ENCODE data around the gene SIAH3. TPM values are rescaled to one million over a fixed set of nuclear protein-coding genes. Genes with fewer than 3 reads are reported as not detected.

The SIAH3 gene
- polyA plus RNA-seq, 3 donors, result not detected

DNA sequence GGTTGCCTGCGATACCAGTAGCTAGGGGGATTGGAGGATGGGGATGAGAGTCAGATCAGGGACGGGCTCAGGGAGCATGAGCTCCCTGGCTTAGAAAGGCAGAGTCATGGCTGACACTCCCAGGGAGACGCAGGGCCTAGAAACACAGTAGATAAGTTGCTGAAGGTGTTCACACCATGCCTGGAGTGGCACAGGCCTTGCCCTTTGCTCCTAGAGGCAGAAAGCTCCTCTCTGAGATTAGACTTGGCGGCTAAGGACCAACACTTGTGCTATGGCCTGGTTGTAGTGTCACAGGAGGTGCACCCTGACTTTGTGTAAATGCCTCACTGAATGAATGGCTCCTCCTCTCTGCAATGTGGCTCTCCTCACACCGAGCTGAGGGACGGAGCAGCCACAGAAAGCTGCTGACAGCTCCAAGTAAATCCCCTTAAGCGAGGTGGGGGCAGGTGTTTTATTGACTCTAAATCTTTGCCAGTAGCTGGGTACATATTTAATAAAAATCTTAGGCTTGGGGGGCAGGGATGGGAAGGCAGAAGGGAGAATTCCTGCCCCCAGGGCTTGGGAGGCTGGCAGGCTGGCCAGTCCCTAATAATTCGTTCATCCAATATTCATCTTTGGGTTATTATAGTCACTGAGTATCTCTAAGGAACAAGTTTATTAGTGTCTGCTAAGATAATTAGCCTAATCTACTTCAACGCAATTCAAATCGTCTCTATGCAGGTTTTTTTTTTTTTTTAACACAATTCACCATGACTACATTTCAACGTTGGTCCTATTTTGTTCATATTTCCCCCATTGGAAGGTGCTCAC lies 54.9 kb downstream of the SIAH3 start:
- 78 to 90% (median 85%) methylated on average over 11 of the region's 11 CpGs for WGBS, 3 donors
- H3K27ac ChIP-seq (ENCODE audit: low read depth, low read length), result no peak overlapping the region

DNA sequence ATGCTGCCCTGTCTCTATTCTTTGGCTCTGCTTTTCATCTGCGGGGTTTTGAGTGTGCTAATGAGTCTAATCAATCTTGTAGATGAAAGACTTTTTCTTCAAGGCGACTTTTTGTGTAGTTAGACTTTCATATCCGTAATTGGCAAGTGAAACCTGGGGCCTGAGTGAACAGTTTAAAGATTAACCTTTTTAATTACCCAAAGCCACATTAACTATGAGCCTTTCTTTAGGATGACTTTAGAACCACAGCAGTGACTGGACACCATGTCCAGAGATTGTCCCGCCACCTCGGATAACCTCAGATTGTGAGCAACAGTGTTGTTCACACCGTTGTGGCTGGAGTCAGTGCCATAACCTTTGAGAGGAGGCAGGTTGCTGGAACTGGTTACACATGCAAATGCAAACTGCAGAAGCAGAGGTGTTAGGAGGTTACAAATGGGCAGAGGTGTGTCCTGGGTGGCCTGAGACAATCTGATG lies 58.7 kb downstream of the SIAH3 start:
- no peak overlapping the region for H3K27ac ChIP-seq (ENCODE audit: low read depth, low read length)
- WGBS, 3 donors, result 33 to 82% (median 65%) methylated on average over 6 of the region's 6 CpGs

DNA sequence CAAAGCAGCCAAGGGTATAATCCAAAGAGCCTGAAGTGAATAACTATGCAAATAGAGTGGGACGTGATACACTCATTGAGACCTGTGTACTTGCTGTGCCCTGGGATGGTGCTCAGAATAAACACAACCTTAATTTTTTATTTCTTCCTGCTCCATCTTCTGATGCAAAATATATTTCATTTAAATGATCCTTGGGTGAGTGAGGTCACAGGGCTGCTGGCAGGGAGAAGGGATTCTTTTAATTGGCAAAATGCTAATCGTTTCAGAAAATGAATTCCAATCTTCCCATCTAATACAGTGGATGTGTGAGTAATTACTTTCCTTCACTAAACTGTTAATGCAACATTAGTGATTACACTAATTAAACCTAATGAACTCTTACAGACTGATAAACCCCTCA lies 63.5 kb downstream of the SIAH3 start:
- WGBS, 3 donors, result 80 to 90% (median 89%) methylated on average over 2 of the region's 2 CpGs
- H3K27ac ChIP-seq (ENCODE audit: low read depth, low read length), result no peak overlapping the region

DNA sequence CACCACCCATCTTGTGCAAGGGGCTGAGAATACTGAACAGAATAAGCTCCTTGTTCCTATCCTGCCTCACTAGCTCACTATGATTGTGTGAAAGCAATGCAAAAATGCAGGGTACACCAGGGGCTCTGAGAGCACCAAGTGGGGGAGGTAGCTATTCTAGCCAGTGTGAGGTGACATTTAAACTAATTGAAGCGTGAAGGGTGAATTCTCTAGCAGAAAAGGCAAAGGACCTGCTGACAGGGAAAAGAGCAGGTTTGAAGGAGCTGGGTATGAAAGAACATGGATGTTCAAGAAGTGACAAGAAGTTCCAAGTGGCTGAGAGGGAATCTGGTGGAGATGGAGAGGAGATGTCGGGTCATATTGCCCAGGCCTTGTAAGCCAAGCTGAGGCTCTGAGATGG lies 64.2 kb downstream of the SIAH3 start:
- H3K27ac ChIP-seq (ENCODE audit: low read depth, low read length), result no peak overlapping the region
- WGBS, 3 donors, result 96 to 98% (median 98%) methylated on average over 2 of the region's 2 CpGs

DNA sequence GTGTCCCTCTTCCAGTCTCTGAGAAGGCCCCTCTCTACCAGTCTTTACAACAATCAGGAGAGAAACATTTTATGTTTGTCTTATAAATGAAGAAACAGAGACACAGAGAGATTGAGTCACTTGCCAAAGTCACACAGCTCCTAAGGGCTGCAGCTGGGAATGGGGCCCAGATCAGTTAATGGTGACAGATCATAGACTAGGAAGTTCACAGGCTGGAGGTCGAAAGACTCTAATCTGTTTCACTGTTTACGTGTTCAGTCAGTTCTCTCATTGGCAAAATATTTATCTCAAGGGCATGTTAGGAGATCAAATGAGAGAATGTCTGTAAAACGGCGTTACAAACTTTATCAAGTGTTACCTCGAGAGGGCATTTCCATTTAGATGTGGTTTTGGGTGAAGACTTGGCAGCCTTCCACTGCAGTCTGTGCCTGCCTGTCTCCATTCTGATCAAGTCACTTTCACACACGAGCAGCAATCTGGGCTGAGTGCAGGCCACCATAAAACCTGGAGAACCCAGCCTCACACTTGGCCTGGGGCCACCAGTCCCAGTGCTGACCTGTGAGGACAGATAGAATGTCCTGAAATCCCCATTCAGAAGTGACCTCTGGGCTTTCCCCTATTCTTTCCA lies 65.1 kb downstream of the SIAH3 start:
- 19 to 51% (median 45%) methylated on average over 6 of the region's 6 CpGs for WGBS, 3 donors
- H3K27ac ChIP-seq (ENCODE audit: low read depth, low read length), result no peak overlapping the region

DNA sequence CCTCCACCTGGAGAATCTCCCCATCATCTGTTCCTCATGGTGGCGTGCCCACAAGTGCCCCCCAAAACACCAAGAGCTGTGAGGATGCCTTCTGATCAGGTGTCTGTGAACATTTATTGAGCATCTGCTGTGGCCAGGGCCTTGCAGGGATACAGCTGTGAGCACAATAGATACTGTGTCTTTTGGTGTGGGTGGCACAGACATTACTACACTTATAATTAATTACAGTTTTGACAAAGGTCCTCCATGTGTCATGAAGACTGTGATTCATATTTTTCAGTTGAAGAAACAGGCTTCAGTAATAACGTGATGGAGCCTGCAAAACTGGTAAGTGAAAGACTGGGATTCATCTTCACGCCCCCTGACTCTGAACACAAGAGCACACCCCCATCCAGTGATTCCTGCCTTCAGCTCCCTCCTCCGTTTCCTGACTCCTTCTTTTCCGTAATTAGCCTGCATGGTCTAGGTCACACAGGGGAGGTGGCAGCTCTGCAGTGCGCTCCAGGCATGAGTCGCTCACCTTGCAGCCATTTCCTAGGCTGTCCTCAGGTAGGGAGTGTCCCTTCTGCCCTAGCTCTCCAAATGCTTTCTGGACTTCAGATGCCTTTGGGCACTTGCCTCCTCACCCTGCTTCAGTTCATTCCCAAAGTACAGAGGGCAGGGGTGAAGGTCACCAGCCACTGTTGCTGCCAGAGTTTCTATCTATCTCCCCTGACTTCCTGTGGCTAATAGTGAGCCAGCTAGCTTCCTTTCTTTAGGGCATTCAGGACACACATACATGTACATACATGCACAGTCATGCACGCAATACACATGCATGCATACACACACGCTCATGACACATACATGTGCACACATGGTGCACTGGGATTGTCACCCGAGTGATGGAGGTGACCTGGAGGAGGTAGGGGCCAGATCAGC lies 66.5 kb downstream of the SIAH3 start:
- WGBS, 3 donors, result 78 to 85% (median 81%) methylated on average over 10 of the region's 10 CpGs
- H3K27ac ChIP-seq (ENCODE audit: low read depth, low read length), result no peak overlapping the region

DNA sequence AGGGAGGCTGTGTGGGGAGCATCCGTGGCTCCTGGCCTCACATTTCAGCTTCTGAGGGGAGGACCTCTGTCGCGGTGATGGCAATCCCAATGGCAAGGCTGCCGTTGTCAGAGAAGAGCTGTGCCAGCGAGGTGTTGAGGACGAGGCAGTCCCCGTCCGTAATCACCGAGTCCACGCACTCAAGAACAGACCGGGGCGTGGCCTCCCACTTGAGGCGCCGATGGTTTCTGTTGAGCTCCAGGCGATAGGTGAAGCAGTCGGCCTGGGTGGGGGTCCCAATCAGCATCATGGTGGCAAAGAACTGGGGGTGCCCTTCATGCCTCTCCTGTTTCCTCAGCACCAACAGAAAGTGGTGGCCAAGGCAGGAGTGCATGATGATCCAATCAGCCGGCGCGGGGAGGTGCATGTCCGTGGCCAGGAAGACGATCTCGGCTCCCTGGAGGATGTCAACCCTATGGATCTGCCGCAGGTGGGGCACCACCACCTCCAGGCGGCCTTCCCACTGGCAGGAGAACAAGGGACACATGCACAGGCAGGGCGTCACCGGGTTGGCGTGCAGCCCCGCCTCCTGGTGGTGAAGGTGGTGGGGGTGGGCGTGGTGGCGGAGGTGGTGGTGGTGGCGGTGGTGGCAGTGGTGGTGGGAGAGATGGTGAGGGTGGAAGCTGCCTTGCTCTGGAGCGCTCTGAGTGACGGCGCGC lies 68.1 kb downstream of the SIAH3 start:
- no peak overlapping the region for H3K27ac ChIP-seq (ENCODE audit: low read depth, low read length)
- 95 to 98% (median 96%) methylated on average over 35 of the region's 35 CpGs for WGBS, 3 donors

DNA sequence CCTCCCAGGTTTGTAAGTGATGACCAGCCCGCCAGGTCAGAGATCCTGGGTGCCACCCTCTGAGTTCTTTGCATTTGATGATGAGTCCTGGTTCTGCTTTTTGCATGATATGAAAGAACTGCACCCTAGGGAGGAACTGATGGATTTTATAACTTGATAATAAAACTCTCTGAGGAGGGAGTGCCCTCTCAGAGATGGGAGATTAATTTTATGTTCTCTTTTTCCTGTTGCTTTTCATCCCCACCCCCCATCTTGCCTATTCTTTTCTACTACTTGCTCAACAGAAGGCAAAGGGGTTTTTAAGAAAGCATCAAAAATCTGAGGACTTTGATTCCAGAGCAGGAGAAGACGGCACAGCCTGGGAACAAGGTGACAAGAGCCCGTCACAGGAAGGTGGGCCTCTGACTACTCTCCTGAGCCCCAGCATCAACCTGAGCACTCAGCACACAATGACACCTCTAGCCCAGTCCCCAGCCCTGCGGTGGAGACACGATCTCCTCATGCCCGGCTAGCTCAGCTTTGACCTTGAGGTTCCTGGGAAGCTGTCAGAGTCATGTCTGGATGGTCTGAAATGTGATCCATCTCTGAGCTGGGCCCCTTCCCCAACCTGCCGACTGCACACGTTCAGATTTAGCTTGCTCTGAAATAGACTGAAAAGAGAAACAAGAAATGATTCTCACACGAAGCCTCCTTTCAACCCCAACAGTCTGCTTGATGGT lies 69.1 kb downstream of the SIAH3 start:
- no peak overlapping the region for H3K27ac ChIP-seq (ENCODE audit: low read depth, low read length)
- 50 to 78% (median 67%) methylated on average over 9 of the region's 9 CpGs for WGBS, 3 donors

DNA sequence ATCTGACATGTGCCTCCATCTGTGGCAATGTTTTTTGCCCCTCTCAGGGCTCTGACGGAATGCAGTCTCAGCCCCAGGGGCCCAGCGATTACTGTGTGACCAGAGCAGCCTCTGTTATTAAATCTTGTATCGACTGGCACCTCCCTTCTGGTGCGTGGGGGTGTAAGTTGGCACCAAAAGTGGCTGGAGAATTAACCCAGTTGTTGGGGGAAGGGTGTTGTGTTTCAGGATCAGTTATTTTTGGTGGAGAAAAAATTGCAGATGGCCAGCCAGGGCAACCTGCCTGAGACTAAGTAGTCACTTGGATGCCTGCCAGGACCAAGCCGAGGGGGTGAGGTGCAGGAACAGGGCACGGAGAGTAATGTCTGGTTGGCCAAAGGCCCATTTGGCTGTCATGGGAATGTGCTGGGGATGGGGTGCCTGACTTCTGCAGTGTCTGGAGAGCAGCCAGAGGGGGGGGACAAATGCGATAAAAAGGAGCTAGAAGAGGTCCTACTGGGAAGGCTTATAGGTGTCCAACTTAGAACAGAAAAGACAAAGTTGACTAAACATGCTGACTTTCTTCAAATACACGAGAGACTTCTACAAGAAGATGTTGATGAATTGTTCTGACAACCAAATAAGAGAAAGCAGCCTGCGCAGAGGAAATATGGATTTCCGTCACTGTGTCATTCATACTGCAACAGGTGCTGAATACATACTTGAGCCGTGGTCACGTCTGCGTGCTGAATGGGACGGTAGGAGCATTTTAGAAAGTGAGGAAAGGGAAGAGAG lies 69.8 kb downstream of the SIAH3 start:
- WGBS, 3 donors, result 35 to 51% (median 40%) methylated on average over 14 of the region's 14 CpGs
- H3K27ac ChIP-seq (ENCODE audit: low read depth, low read length), result no peak overlapping the region

DNA sequence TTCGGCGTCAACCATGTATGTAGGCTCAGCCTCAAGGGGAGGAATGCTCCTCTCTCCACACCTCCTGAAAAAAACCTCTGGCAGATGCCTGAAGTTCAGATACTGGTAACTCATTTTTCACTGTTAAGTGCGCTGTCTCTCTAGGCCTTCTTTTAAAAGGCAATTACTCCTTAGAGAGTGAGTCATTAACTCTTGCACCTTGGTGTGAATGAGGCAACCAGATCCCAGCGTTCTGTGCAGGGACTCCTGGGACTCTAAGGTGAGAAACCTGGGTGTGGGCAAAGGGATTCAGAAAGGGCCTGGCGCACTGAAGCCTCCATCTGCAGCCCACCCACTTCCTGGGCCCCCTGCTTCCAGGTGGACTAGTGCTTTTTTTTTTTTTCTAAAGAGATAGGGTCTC lies 71.7 kb downstream of the SIAH3 start:
- WGBS, 3 donors, result 85 to 93% (median 86%) methylated on average over 5 of the region's 5 CpGs
- no peak overlapping the region for H3K27ac ChIP-seq (ENCODE audit: low read depth, low read length)

DNA sequence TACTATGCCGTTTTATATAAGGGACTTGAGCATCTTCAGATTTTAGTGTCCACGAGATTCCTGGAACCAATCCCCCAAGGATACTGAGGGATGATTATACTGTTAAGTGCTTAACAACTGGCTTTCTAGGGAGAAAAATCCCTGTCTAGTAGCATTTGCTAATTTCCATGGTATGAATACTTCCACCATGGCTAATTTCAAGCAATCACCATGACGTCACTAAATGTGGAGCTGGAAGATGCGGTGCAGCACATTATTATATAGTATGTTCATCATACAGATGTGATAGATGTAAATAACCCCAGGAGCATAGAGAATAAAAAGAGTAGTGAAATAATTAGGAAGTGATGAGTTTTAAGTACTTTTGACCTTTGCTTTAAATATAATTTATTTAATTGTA lies 72.7 kb downstream of the SIAH3 start:
- WGBS, 3 donors, result 66 to 81% (median 78%) methylated on average over 4 of the region's 4 CpGs
- H3K27ac ChIP-seq (ENCODE audit: low read depth, low read length), result no peak overlapping the region

DNA sequence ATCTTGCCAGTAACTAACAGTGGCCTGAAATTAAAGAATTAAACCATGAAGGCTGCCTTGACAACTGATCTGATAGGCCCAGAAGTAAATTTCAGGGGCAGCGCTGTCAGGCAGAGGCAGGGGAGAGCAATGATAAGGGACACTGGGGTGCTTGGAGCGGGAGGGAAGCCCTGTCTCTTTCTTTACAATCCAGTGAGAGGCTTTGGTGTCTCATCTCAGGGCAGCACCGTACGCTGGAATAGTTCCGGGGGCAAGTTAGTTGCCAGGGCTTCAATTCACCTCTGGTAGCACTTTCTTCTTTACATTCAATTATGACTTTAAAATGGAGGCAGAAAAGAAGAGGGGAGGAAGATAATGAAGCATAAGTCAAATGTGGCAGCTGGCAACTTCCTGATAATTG lies 74.8 kb downstream of the SIAH3 start:
- WGBS, 3 donors, result 85 to 95% (median 85%) methylated on average over 5 of the region's 5 CpGs
- H3K27ac ChIP-seq (ENCODE audit: low read depth, low read length), result no peak overlapping the region

DNA sequence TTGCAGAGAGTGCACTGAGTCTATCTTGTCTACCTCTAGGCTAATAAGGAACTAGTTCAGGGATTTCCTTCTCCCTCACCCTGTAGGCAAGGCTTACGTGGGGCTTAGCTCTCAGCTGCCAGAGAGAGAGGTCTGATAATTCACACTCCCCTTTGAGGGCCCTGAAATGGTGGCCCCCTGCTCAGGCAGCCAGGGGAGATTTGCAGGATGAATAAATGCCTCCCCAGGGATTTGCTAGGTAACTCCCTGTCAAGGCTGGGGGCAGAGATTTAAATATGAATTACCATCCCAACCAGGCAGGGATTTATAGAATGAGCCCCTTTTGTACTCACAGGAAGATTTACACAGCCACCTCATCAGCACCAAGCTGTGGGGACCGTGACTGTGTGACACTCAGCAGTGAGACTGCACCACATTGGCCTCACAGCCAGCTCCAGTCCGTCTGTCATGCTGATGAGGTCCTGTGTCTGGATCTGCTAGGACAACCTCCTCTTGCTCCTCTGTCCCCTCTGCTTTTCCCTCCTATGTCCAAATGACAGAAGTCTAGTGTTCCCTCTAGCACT lies 76.1 kb downstream of the SIAH3 start:
- H3K27ac ChIP-seq (ENCODE audit: low read depth, low read length), result no peak overlapping the region
- 64 to 77% (median 76%) methylated on average over 3 of the region's 3 CpGs for WGBS, 3 donors

DNA sequence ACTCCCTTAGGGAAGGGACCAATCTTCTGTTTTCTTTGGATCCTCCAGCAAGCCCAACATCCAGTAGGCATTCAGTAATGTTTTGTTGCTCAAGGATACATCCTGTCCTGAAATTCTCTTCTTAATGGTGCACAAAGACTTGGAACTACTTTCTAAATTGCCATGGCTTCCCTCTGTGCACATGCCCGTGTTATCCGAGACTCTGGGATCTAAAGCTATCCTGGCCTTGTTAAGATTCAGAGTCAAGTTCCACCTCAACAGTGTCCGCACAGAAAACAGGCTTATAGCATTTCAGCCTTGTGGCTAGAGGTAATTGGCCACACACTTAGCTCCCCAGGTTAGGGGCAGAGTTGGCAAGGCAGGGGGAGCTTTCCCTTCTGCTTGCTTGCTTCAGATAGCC lies 77.6 kb downstream of the SIAH3 start:
- no peak overlapping the region for H3K27ac ChIP-seq (ENCODE audit: low read depth, low read length)
- 88 to 95% (median 92%) methylated on average over 3 of the region's 3 CpGs for WGBS, 3 donors

DNA sequence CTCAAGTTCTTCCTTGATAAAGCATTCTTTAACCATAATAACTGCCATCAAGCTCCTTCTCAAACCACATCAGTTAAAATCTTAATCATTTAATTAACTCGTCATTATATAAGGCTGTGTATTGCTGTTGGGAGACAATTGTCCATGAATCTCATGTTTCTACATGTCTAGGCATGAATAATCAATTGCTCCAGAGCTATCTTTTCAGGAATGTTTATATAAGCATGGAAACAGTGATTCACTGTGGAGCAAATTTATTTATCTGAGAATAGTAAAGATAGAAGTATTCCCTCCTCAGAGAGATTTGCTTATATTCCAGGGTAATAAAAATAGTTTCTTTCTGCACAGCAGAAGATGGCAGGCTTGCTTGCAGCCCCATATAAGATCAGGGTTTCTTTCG lies 78.3 kb downstream of the SIAH3 start:
- H3K27ac ChIP-seq (ENCODE audit: low read depth, low read length), result no peak overlapping the region
- 71 to 83% (median 76%) methylated on average over 2 of the region's 2 CpGs for WGBS, 3 donors

DNA sequence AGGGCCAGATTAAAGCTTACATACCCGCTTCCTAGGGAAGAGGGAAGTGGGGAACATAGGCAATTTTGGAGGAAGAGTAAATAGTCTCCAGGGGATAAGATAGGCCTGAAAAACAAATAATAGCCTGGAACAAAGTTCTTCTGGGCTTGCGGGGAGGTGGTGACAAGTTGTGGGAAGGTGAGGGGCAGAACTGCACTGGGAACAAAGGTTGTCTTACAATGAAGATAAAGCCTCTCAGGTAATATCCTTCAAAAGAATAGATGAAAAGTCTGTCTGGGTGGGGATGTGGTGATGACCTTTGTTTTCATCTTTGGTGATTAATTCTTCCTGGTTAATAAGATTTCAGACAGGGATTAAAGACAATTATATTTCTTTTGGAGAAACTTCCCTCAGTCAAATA lies 80.7 kb downstream of the SIAH3 start:
- WGBS, 3 donors, result 85 to 91% (median 90%) methylated on average over 2 of the region's 2 CpGs
- no peak overlapping the region for H3K27ac ChIP-seq (ENCODE audit: low read depth, low read length)
